Mesothelial cell of epicardium (in vitro differentiated cells): ENCODE measurements around the gene SERHL2. TPM values are rescaled to one million over a fixed set of nuclear protein-coding genes. Genes with fewer than 3 reads are reported as not detected.
"Not testable (repeated sequence)": the region's sequence is repeated elsewhere in the genome, so short reads cannot be mapped to it uniquely, and the experiment has no call there.

Experiments used
- DNase-seq, 2 experiments: peaks; one replicate each; pipeline ENCODE4 v3.0.0; 2021; ENCODE audit warnings: low spot score in 2 of 2; ENCODE audit not compliant: unreplicated experiment in 2 of 2
- H3K27ac Mint-ChIP-seq: 2 replicates; pipeline ENCODE4 v1.8.0; 2021; ENCODE audit warnings: mixed read lengths
- H3K27me3 Mint-ChIP-seq: 2 replicates; pipeline ENCODE4 v1.8.0; 2021; ENCODE audit warnings: low read depth, mixed read lengths
- H3K36me3 Mint-ChIP-seq: 2 replicates; pipeline ENCODE4 v1.8.0; 2021; ENCODE audit warnings: mixed read lengths
- H3K4me1 Mint-ChIP-seq: 2 replicates; pipeline ENCODE4 v1.8.0; 2021; ENCODE audit warnings: mixed read lengths
- H3K4me3 Mint-ChIP-seq: 2 replicates; pipeline ENCODE4 v1.8.0; 2021; ENCODE audit warnings: mild to moderate bottlenecking, moderate library complexity, mixed read lengths
- H3K9me3 Mint-ChIP-seq: 2 replicates; pipeline ENCODE4 v1.8.0; 2021; ENCODE audit warnings: mixed read lengths
- CTCF ChIP-seq: fragments of 200-600 bp; sonication (generic); IDR thresholded peaks from one replicate; pipeline ENCODE4 v1.5.0; 2021; ENCODE audit warnings: antibody characterized with exemption; ENCODE audit not compliant: unreplicated experiment
- total RNA-seq: library from RNA; stranded (reverse); gene quantifications from 3 replicates; pipeline ENCODE4 v1.2.1, GENCODE V29; 2021

SERHL2 gene
- total RNA-seq, 1 donor from 2014 or later, result 2.5 TPM

- no peak for TF ChIP-seq CTCF
- no peaks in the 10 kb centered on the region for H3K27me3 Mint-ChIP-seq
- H3K4me1 Mint-ChIP-seq, result peaks cover 11% of the 10 kb centered on the region
- H3K27ac Mint-ChIP-seq, result no peak overlapping the region
- H3K4me3 Mint-ChIP-seq, result no peak overlapping the region
- no peak for DNase-seq
- H3K36me3 Mint-ChIP-seq, result peaks cover 2% of the 10 kb centered on the region
- H3K9me3 Mint-ChIP-seq, result no peaks in the 10 kb centered on the region
Measured at GRCh38 chr22:42577623-42578240, 24.0 kb downstream of the SERHL2 start.

- Mint-ChIP-seq H3K4me3 (peak overlapping the region; percentile 17), H3K4me1 (peaks cover 11% of the 10 kb centered on the region)
- not testable (repeated sequence) for H3K36me3 Mint-ChIP-seq, H3K27me3 Mint-ChIP-seq, DNase-seq, H3K27ac Mint-ChIP-seq, H3K9me3 Mint-ChIP-seq
Measured at GRCh38 chr22:42580040-42580439, 26.3 kb downstream of the SERHL2 start.

GRCh38 chr22:42581194-42581761, 27.5 kb downstream of the SERHL2 start:
- DNase-seq, result peak in 1 of 2 experiments; percentile 40
- not testable (repeated sequence) for H3K9me3 Mint-ChIP-seq, H3K27me3 Mint-ChIP-seq
- H3K4me3 Mint-ChIP-seq, result peak overlapping the region; percentile 97
- H3K4me1 Mint-ChIP-seq, result peaks cover 11% of the 10 kb centered on the region
- peaks cover 11% of the 10 kb centered on the region for H3K36me3 Mint-ChIP-seq
- peak overlapping the region; percentile 92 for H3K27ac Mint-ChIP-seq

GRCh38 chr22:42581762-42582716, 28.3 kb downstream of the SERHL2 start:
- Mint-ChIP-seq H3K27ac (peak overlapping the region; percentile 60), H3K36me3 (peaks cover 17% of the 10 kb centered on the region), H3K9me3 (no peaks in the 10 kb centered on the region), H3K4me1 (peaks cover 11% of the 10 kb centered on the region), H3K4me3 (peak overlapping the region; percentile 97), H3K27me3 (no peaks in the 10 kb centered on the region)
- no peak for TF ChIP-seq CTCF
- DNase-seq, result peak; percentile 72 to 79

- no peak for DNase-seq
- H3K27ac Mint-ChIP-seq, result no peak overlapping the region
- no peaks in the 10 kb centered on the region for H3K9me3 Mint-ChIP-seq
- no peaks in the 10 kb centered on the region for H3K27me3 Mint-ChIP-seq
- H3K4me1 Mint-ChIP-seq, result peaks cover 11% of the 10 kb centered on the region
- TF ChIP-seq CTCF, result no peak
- peaks cover 23% of the 10 kb centered on the region for H3K36me3 Mint-ChIP-seq
- H3K4me3 Mint-ChIP-seq, result peak overlapping the region; percentile 97
Measured at GRCh38 chr22:42582987-42583386, 29.2 kb downstream of the SERHL2 start.

- Mint-ChIP-seq H3K27ac (no peak overlapping the region), H3K4me1 (peaks cover 11% of the 10 kb centered on the region), H3K9me3 (no peaks in the 10 kb centered on the region), H3K36me3 (peaks cover 26% of the 10 kb centered on the region), H3K4me3 (no peak overlapping the region), H3K27me3 (no peaks in the 10 kb centered on the region)
- DNase-seq, result no peak
- no peak for TF ChIP-seq CTCF
Measured at GRCh38 chr22:42584364-42584940, 30.7 kb downstream of the SERHL2 start.
